NCI-H1048 (cell line): Measurements from ENCODE around the gene OR51B6.
"Not testable (repeated sequence)": the region's sequence is repeated elsewhere in the genome, so short reads cannot be mapped to it uniquely, and the experiment has no call there.

Source experiments
- DNase-seq: peaks from one replicate; lab custom pipeline; 2025; lab: John Stamatoyannopoulos, UW

The OR51B6 gene

GRCh38 chr11:5366365-5366764 lies 15.1 kb downstream of the OR51B6 start:
- DNase-seq = not testable (repeated sequence)

- DNase-seq = no peak
These were observed 15.5 kb downstream of the OR51B6 start for GRCh38 chr11:5366856-5367255.

DNA sequence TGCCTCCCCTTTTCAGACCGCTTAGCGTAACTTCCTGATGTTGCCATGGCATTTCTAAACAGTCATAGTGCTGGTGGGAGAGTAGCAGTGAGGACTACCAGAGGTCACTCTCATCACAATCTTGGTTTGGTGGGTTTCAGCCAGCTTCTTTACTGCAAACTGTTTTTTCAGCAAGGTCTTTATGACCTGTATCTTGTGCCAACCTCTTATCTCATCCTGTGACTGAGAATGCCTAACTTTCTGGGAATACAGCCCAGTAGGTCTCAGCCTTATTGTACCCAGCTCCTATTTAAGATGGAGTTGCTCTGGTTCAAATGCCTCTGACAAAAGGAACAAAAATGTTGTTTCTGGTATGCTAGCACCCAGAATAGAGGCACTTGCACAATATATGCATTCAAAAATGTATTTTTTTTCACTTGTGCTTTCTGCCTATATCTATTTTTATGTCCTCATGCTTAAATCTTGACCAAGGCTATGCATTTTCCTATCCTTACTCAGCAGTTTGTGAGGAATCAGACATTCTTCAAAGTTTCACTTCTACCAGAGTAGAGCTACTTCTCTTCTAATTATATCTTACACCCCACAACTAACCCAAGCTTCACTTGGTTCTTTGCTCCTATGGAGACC lies 16.3 kb downstream of the OR51B6 start:
- no peak for DNase-seq

DNA sequence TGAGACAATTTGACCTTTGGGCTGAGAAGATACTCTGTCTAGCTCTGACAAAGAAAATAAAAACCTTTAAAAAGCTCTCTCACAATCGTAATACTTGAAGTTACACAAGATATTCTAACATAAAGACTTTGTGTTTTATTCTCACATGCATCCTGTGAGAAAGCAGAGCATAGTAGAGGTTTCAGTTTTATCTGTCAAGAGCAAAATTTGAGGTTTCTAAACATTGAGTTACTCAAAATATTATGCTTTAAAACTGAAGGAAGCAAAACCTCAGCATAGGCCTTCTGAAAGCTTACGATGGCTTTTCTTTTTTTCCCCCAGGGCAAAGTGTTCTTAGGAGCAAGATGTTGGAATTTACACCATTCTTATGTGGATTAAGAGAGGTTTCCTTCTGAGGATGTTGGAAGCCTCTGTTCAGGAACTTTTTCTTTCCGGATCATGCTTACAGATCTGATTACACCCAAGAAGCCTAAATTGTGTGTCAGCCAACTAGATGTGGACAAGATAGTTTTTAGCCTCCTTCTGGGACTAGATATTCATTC lies 17.3 kb downstream of the OR51B6 start:
- no peak for DNase-seq

DNA sequence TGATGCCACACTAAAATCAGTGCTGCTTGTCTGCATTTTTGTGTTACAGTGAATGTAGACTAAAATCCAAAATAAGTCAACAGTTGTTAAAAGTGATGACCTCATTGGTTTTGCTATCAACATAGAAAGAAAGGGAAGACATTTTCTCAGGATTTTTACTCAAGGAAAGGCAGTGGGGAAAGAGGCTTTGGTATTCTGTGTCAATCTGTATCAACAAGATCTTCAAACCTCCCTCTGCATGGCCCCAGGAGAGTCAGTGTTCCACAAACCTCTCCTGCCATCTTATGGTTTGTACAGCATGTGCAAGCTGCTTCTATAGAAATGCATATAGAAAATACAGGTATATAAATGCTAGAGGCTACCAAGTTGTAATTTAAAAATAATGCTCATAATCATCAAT lies 18.5 kb downstream of the OR51B6 start:
- DNase-seq = no peak

GRCh38 chr11:5380740-5381342 lies 29.5 kb downstream of the OR51B6 start:
- peak; percentile 29 for DNase-seq

- DNase-seq = no peak
These were observed 32.3 kb downstream of the OR51B6 start, which contains the start of gene OR51M1 for GRCh38 chr11:5383576-5383975. Gene OR51M1, plus strand, starts transcription at chr11:5383812. Its CDS starts 5,587 bp downstream, at chr11:5389399.

GRCh38 chr11:5384335-5384734 lies 33.0 kb downstream of the OR51B6 start:
- no peak for DNase-seq

DNA sequence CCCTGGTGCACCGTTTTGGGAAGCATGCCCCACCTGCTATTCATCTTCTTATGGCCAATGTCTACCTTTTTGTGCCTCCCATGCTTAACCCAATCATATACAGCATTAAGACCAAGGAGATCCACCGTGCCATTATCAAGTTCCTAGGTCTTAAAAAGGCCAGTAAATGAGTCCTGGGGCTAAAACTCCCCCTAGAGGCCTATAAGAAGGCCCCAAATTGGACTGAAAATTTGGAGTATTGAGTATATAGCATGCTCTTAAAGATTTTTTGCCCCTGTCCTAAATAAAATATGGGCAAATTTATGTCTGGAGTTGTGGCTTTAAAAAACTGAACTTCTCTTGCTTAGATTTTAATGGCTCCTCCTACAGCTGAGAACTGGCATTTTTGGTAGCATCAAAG lies 38.9 kb downstream of the OR51B6 start:
- no peak for DNase-seq

DNA sequence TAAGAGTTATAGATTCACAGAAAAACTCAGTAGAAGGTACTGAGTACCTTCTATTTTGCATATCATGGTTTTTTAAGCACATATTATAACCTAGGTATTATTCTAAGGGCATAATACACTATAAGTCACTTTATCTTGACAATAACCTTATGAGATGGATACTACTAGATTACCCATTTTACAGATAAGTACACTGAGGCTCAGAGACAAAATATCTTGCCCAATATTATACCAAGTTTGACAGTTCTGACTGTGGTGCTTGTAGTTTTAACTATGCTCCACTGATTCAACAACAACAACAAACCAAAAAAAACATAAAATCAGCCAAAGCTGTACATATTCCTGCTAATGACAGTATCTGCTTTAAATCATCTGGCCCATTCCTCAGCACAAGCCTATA lies 42.8 kb downstream of the OR51B6 start:
- no peak for DNase-seq

GRCh38 chr11:5398936-5399335 lies 47.6 kb downstream of the OR51B6 start:
- DNase-seq = no peak
